Activated gamma-delta T cell treated with Interleukin-2 at 50 U/mL for 16 hours (primary cell): ENCODE results near the gene TENT4A.

Experiments used
- DNase-seq: peaks from one replicate; pipeline ENCODE4 v3.0.0-alpha.2; 2020

The TENT4A gene

GRCh38 chr5:6775571-6775970, 62.3 kb downstream of the TENT4A start:
- no peak for DNase-seq

- no peak for DNase-seq
Observed at GRCh38 chr5:6780802-6781391, 67.7 kb downstream of the TENT4A start.

- no peak for DNase-seq
Observed at GRCh38 chr5:6781716-6782115, 68.5 kb downstream of the TENT4A start.

GRCh38 chr5:6783787-6784186, 70.6 kb downstream of the TENT4A start:
- no peak for DNase-seq

- no peak for DNase-seq
Observed at GRCh38 chr5:6784481-6784880, 71.2 kb downstream of the TENT4A start.

GRCh38 chr5:6785161-6785860, 72.1 kb downstream of the TENT4A start:
- DNase-seq, result no peak

- DNase-seq, result no peak
Observed at GRCh38 chr5:6785861-6786180, 72.6 kb downstream of the TENT4A start.

GRCh38 chr5:6786786-6787495, 73.7 kb downstream of the TENT4A start:
- DNase-seq, result no peak

GRCh38 chr5:6787941-6788340, 74.7 kb downstream of the TENT4A start:
- no peak for DNase-seq

GRCh38 chr5:6788439-6788838, 75.2 kb downstream of the TENT4A start:
- DNase-seq, result no peak

GRCh38 chr5:6788956-6789649, 75.9 kb downstream of the TENT4A start:
- no peak for DNase-seq

GRCh38 chr5:6790346-6790865, 77.2 kb downstream of the TENT4A start:
- no peak for DNase-seq

- DNase-seq, result no peak
Observed at GRCh38 chr5:6791031-6791430, 77.8 kb downstream of the TENT4A start.

- no peak for DNase-seq
Observed at GRCh38 chr5:6792376-6792775, 79.1 kb downstream of the TENT4A start.

- DNase-seq, result no peak
Observed at GRCh38 chr5:6792911-6793471, 79.8 kb downstream of the TENT4A start.

- no peak for DNase-seq
Observed at GRCh38 chr5:6801236-6801635, 88.0 kb downstream of the TENT4A start.

- no peak for DNase-seq
Observed at GRCh38 chr5:6803981-6804550, 90.8 kb downstream of the TENT4A start.

- DNase-seq, result no peak
Observed at GRCh38 chr5:6804766-6805501, 91.7 kb downstream of the TENT4A start.

GRCh38 chr5:6805841-6806240, 92.6 kb downstream of the TENT4A start:
- DNase-seq, result no peak
